ENCODE data around the gene HS6ST3.
A peak's percentile ranks its signal among the peaks of the same experiment; 100 is the strongest.
"Not testable (repeated sequence)": the region's sequence is repeated elsewhere in the genome, so short reads cannot be mapped to it uniquely, and the experiment has no call there.

The HS6ST3 gene

GRCh38 chr13:96081888-96082287 is 8.0 kb upstream of the HS6ST3 start:
- H3K36me3 Mint-ChIP-seq, result no peaks in the 10 kb centered on the region

GRCh38 chr13:96082640-96083039 is 7.3 kb upstream of the HS6ST3 start:
- Mint-ChIP-seq H3K27me3 (no peaks in the 10 kb centered on the region), H3K36me3 (no peaks in the 10 kb centered on the region)

More at GRCh38 chr13:96081888-96082287, 8.0 kb upstream of the HS6ST3 start:
- Mint-ChIP-seq H3K4me3 (no peak overlapping the region), H3K9me3 (peaks cover 3% of the 10 kb centered on the region), H3K27ac (no peak overlapping the region), H3K27me3 (peaks cover 5% of the 10 kb centered on the region), H3K4me1 (no peaks in the 10 kb centered on the region)
- ATAC-seq, result no peak

GRCh38 chr13:96086736-96087135 is 3.2 kb upstream of the HS6ST3 start:
- peaks cover 29% of the 10 kb centered on the region for H3K27me3 Mint-ChIP-seq
- ATAC-seq, result no peak
- no peaks in the 10 kb centered on the region for H3K36me3 Mint-ChIP-seq
- no peaks in the 10 kb centered on the region for H3K9me3 Mint-ChIP-seq
- no peak overlapping the region for H3K4me3 Mint-ChIP-seq
- H3K4me1 Mint-ChIP-seq, result peaks cover 4% of the 10 kb centered on the region
- no peak overlapping the region for H3K27ac Mint-ChIP-seq

More at GRCh38 chr13:96082640-96083039, 7.3 kb upstream of the HS6ST3 start:
- ATAC-seq, result no peak
- H3K9me3 Mint-ChIP-seq, result peaks cover 3% of the 10 kb centered on the region
- no peak overlapping the region for H3K4me3 Mint-ChIP-seq
- H3K4me1 Mint-ChIP-seq, result no peaks in the 10 kb centered on the region
- no peak overlapping the region for H3K27ac Mint-ChIP-seq

- Mint-ChIP-seq H3K4me3 (no peak overlapping the region), H3K9me3 (no peaks in the 10 kb centered on the region), H3K27me3 (peaks cover 50% of the 10 kb centered on the region), H3K36me3 (no peaks in the 10 kb centered on the region), H3K27ac (no peak overlapping the region), H3K4me1 (peaks cover 7% of the 10 kb centered on the region)
- ATAC-seq, result no peak
These were observed 768 bp upstream of the HS6ST3 start for GRCh38 chr13:96089139-96089538.

GRCh38 chr13:96090240-96091101 is 564 bp downstream of the HS6ST3 start:
- no peaks in the 10 kb centered on the region for H3K9me3 Mint-ChIP-seq
- H3K27me3 Mint-ChIP-seq, result peaks cover 50% of the 10 kb centered on the region
- H3K27ac Mint-ChIP-seq, result no peak overlapping the region
- no peaks in the 10 kb centered on the region for H3K36me3 Mint-ChIP-seq
- ATAC-seq, result peak; percentile 18
- peaks cover 7% of the 10 kb centered on the region for H3K4me1 Mint-ChIP-seq
- no peak overlapping the region for H3K4me3 Mint-ChIP-seq

- no peak for ATAC-seq
- Mint-ChIP-seq H3K4me3 (peak overlapping the region; percentile 50), H3K9me3 (no peaks in the 10 kb centered on the region), H3K36me3 (no peaks in the 10 kb centered on the region), H3K27me3 (peaks cover 50% of the 10 kb centered on the region), H3K4me1 (peaks cover 7% of the 10 kb centered on the region), H3K27ac (no peak overlapping the region)
These were observed 1.5 kb downstream of the HS6ST3 start for GRCh38 chr13:96091164-96092117.

- no peak overlapping the region for H3K27ac Mint-ChIP-seq
- H3K4me1 Mint-ChIP-seq, result peaks cover 7% of the 10 kb centered on the region
- no peak for ATAC-seq
- H3K4me3 Mint-ChIP-seq, result no peak overlapping the region
- H3K36me3 Mint-ChIP-seq, result no peaks in the 10 kb centered on the region
- no peaks in the 10 kb centered on the region for H3K9me3 Mint-ChIP-seq
- H3K27me3 Mint-ChIP-seq, result peaks cover 52% of the 10 kb centered on the region
These were observed 3.5 kb downstream of the HS6ST3 start for GRCh38 chr13:96093296-96094006.

- Mint-ChIP-seq H3K27ac (no peak overlapping the region), H3K4me3 (no peak overlapping the region), H3K9me3 (no peaks in the 10 kb centered on the region), H3K36me3 (no peaks in the 10 kb centered on the region), H3K4me1 (no peaks in the 10 kb centered on the region), H3K27me3 (peaks cover 17% of the 10 kb centered on the region)
- no peak for ATAC-seq
These were observed 10.7 kb downstream of the HS6ST3 start for GRCh38 chr13:96100457-96101220.

GRCh38 chr13:96104516-96104915 is 14.6 kb downstream of the HS6ST3 start:
- ATAC-seq, result no peak
- H3K27me3 Mint-ChIP-seq, result peaks cover 9% of the 10 kb centered on the region
- H3K36me3 Mint-ChIP-seq, result no peaks in the 10 kb centered on the region
- no peaks in the 10 kb centered on the region for H3K4me1 Mint-ChIP-seq
- peaks cover 22% of the 10 kb centered on the region for H3K9me3 Mint-ChIP-seq
- no peak overlapping the region for H3K27ac Mint-ChIP-seq
- H3K4me3 Mint-ChIP-seq, result no peak overlapping the region

- H3K27me3 Mint-ChIP-seq, ATAC-seq, H3K4me1 Mint-ChIP-seq, H3K27ac Mint-ChIP-seq, H3K36me3 Mint-ChIP-seq, H3K4me3 Mint-ChIP-seq: not testable (repeated sequence)
- H3K9me3 Mint-ChIP-seq, result peaks cover 25% of the 10 kb centered on the region
These were observed 18.2 kb downstream of the HS6ST3 start for GRCh38 chr13:96108072-96108471.

- Mint-ChIP-seq H3K27me3 (peaks cover 9% of the 10 kb centered on the region), H3K9me3 (peaks cover 25% of the 10 kb centered on the region), H3K4me1 (no peaks in the 10 kb centered on the region), H3K4me3 (no peak overlapping the region), H3K27ac (no peak overlapping the region), H3K36me3 (no peaks in the 10 kb centered on the region)
- ATAC-seq, result no peak
These were observed 19.2 kb downstream of the HS6ST3 start for GRCh38 chr13:96109125-96109524.

GRCh38 chr13:96112936-96113335 is 23.0 kb downstream of the HS6ST3 start:
- H3K9me3 Mint-ChIP-seq, result peaks cover 16% of the 10 kb centered on the region
- H3K27me3 Mint-ChIP-seq, result no peaks in the 10 kb centered on the region
- H3K4me3 Mint-ChIP-seq, result no peak overlapping the region
- ATAC-seq, result no peak
- H3K27ac Mint-ChIP-seq, result no peak overlapping the region
- no peaks in the 10 kb centered on the region for H3K4me1 Mint-ChIP-seq
- no peaks in the 10 kb centered on the region for H3K36me3 Mint-ChIP-seq

GRCh38 chr13:96115368-96115767 is 25.5 kb downstream of the HS6ST3 start:
- not testable (repeated sequence) for H3K36me3 Mint-ChIP-seq

GRCh38 chr13:96119921-96120320 is 30.0 kb downstream of the HS6ST3 start:
- H3K27me3 Mint-ChIP-seq, result no peaks in the 10 kb centered on the region
- H3K36me3 Mint-ChIP-seq, result no peaks in the 10 kb centered on the region
- H3K9me3 Mint-ChIP-seq, result peaks cover 5% of the 10 kb centered on the region
- H3K27ac Mint-ChIP-seq, result no peak overlapping the region
- ATAC-seq, result no peak
- no peak overlapping the region for H3K4me3 Mint-ChIP-seq
- no peaks in the 10 kb centered on the region for H3K4me1 Mint-ChIP-seq

More at GRCh38 chr13:96115368-96115767, 25.5 kb downstream of the HS6ST3 start:
- H3K4me3 Mint-ChIP-seq, ATAC-seq, H3K27me3 Mint-ChIP-seq, H3K9me3 Mint-ChIP-seq, H3K27ac Mint-ChIP-seq, H3K4me1 Mint-ChIP-seq: not testable (repeated sequence)

Measured in stimulated activated memory B cell treated with anti-CD40 and anti-IgM and Interleukin-4, amounts not matched to agents 10 μg/mL and 1 μg/mL and 100 μg/mL, for 72 hours (primary cell).